Activated CD8-positive, alpha-beta memory T cell treated with anti-CD3 and anti-CD28 coated beads for 4 hours (primary cell): ENCODE results near the gene AGT.
"Not testable (repeated sequence)": the region's sequence is repeated elsewhere in the genome, so short reads cannot be mapped to it uniquely, and the experiment has no call there.

Experiments used
- DNase-seq, 2 donors: peaks; one replicate each; pipeline ENCODE4 v3.0.0-alpha.2; 2020; ENCODE audit warnings: low read depth in 2 of 2

AGT gene

DNA sequence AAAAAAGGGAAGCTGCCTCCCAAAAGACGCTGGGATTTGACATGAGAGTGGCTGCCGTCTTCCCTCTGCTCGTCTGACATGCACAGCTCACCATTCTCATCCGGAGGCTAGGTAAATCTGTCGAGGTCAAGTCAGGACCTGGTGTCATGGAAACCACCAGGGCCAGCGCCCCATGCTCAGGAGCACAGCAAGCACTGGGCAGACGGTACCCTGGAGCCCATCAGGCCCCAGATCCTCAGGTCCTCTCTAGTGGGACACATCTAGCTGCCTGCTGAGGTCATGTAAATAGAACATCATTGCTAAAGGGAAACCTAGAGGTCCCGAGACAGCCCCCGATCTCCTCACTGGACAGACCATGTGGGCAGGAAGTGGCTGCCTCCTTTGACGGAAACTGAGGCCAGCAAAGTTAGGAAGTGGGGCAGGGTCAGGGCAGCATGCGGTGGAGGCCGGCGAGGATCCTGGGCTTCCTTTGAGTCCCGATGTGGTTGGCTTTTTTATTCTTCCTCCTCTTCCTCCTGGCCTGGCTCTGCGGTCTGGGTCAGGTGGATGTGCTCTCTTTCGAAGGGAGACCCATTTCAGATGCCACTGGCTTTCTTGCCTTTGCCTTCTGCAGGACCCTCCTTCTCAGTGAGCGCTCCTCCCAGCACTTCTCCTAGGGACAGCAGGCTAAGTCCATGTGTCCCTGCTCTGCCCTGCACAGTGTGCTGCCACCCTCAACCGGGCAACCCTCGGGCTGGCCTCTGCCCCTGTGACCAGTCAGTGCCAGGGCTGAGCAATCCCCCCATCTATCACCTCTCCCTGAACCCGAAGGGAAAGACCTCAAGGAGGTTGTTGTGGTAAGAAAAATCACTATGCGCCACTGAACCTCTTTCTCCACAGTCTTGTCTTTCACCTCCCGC is 5.9 kb downstream of the AGT start:
- DNase-seq = no peak

- DNase-seq = no peak
These were observed 6.8 kb downstream of the AGT start for GRCh38 chr1:230706887-230707731.

GRCh38 chr1:230706020-230706699 is 7.8 kb downstream of the AGT start:
- no peak for DNase-seq

GRCh38 chr1:230705289-230706019 is 8.5 kb downstream of the AGT start:
- DNase-seq = no peak

DNA sequence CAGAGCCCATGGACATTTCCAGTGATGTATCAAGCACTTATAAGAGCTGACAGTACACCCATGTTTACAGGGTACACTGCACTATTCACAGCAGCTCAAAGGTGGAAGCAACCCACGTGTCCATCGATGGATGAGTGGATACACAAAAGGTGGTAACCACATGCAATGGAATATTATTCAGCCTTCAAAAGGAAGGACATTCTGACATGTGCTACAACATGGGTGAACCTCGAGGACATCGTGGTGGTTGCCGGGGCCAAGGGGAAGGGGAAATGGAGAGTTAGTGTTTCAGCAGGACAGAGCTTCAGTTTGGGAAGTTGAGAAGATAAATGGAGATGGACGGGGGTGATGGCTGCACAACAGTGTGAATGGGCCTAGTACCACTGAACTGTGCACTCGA is 9.1 kb downstream of the AGT start:
- DNase-seq = no peak

- DNase-seq = no peak
These were observed 10.1 kb downstream of the AGT start for GRCh38 chr1:230703679-230704385.

GRCh38 chr1:230702934-230703678 is 10.8 kb downstream of the AGT start:
- no peak for DNase-seq

DNA sequence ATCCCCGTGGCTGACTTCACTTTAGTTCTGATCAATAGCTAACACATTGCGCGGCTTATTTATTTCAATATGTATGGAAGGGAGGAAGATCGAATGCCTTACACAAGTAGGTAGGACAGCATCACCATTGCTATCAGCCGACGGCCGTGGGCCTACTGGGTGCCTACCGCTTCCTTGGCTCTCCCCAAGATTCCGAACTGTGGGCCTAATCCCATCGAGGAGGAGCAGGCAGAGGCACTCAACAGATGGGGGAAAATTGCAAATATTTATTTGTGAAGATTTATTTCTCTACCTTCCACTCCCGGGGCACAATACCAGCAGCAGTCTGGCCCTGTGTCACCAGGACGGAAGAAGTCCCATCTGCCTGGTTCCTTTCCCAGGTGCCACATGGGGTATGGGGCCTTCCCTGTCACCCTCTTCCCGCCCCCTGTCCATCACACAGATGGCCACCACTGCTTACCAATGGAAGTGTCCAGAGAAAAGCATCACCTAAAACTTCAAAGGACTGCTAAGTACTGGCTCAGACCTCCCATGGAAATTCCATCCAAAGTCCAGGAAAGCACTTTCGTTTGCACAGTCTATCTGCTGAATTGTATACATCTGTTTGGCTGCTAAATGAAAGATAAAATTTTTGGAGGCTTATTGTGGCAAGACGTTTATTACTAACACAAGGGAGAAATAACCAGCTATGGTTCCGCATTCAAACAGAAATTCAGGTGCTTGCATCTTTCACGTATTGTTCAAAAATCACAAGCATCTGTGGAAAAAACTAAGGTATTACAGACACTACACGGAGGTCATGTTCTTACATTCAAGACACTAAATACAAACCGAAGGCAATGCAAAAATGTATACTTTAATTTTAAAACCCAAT is 11.8 kb downstream of the AGT start:
- no peak for DNase-seq

DNA sequence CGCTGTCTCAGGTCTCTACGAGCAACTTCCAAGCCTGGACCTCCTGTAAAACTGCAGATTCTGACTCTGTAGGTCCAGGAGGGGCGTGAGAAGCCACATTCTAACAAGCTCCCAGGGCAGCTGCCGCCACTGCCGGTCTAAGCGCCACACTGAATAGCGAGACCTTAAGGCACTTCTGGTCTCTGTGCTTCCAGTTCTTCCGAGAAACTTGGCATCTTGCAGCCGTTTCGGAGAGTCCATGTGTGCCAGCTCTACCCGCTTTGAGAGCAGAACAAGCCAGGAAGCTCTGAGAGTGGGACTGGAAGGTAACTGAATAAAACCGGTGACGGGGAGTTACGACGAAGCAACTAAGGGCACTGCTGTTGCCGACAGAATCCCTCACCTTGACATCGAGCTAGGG is 12.5 kb downstream of the AGT start:
- no peak for DNase-seq

DNA sequence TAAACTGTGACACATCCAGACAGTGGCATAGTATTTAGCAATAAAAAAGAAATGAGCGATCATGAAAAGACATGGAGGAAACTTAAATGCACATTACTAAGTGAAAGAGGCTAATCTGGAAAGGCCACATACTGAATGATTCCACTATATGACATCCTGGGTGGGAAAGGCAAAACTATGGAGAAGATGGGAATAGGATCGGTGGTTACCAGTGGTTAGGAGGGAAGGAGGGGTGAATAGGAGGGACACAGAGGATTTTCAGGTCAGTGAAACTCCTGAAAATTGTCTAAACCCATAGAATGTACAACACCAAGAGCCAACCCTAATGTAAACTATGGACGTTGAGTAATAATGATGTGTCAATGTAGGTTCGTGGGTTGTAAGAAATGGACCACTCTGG is 13.8 kb downstream of the AGT start:
- no peak for DNase-seq

GRCh38 chr1:230699716-230700115 is 14.2 kb downstream of the AGT start:
- DNase-seq = no peak

GRCh38 chr1:230698964-230699363 is 15.0 kb downstream of the AGT start:
- DNase-seq = not testable (repeated sequence)

DNA sequence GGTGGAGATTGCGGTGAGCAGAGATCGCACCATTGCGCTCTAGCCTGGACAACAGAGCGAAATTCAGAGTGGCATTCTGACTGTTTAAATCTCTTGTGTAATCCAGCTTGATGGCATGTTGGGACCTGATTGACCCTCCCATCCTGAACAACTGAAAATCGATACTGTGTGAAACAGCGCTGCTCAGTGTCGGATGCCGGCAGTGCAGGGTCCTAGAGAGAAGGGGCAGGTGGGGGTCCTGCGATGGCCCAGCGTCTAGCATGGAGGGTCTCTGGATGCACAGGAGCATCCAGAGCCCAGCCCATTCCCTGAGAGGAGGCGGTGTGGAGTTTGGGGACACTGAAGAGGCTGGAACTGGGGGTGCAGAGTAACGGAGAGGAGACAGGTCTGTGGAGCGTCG is 15.8 kb downstream of the AGT start:
- no peak for DNase-seq

- DNase-seq = no peak
These were observed 17.0 kb downstream of the AGT start for GRCh38 chr1:230696722-230697437.

DNA sequence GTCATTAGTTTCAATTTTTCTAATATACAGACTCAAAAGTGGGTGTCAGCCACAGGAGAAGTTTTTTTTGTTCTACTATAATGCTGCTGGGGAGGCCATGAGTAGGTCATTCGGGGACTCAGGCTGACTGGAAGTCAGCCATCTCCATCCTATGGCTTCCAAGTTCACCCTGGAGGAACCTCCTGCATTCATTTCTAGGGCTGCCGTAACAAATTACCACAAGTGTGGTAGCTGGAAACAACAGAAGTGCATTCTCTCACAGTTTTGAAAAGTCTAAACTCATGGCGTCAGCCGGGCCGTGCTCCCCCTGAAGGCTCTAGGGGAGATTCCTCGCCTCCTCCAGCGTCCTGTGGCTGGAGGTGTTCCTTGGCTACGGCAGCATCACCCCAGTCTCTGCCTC is 17.7 kb downstream of the AGT start:
- DNase-seq = no peak

DNA sequence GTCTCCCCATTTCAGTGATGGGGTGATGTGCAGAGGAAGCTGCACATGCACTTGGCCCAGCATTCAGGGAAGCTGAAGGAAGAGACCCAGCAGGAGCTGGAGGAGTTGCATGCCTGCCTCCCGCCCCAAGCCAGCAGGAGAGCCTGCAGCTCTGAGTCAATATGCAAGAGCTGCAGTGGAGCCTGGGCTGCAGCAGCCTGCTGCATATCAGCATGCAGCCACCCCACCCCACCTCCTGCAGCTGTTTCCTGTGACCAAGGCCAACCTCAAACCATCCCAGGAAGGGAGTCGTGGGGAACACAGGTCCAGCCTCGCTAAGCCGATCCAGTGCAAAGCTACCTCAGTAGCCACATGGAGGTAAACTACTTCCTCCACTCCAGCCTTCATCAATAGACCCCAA is 18.9 kb downstream of the AGT start:
- DNase-seq = no peak

- DNase-seq = no peak
These were observed 19.5 kb downstream of the AGT start for GRCh38 chr1:230694464-230694863.

DNA sequence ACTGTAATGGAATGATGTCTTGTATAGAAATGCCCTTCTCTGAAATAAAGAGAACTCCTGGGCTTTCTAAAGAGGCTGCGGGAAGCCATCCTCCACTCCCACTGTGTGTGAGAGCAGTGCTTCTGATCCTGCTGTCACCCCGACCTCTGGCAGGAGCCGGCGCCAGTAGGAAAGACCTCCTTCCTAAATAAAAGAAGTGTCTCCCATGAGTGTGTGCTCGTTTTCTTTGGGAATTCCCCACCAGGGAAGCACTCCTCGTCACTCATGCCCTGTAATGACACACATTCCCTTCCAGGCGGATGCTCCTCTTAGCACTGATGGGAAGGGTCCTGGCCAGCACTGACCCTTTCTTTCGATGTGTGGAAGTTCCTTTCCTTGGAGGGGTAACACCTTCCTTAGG is 20.1 kb downstream of the AGT start:
- DNase-seq = no peak

- no peak for DNase-seq
These were observed 20.7 kb downstream of the AGT start for GRCh38 chr1:230693221-230693620.
